SK-N-MC (cell line): ENCODE measurements around the gene SLC28A3.

Source experiments
- EZH2 ChIP-seq: fragments of 200-600 bp; sonication (generic); IDR thresholded peaks from one replicate; pipeline ENCODE4 v1.6.1; 2017; ENCODE audit warnings: antibody characterized with exemption
- POLR2AphosphoS5 ChIP-seq: IDR thresholded peaks from 2 replicates; pipeline ENCODE4 v1.6.1; 2012; ENCODE audit warnings: mild to moderate bottlenecking, low read depth, low read length, borderline replicate concordance

GRCh38 chr9:84383178-84383577 is 42.6 kb upstream of the SLC28A3 start:
- no peak for TF ChIP-seq EZH2
- no peak for TF ChIP-seq POLR2AphosphoS5
